ENCODE results near the gene SULT1E1. TPM values are rescaled to one million over a fixed set of nuclear protein-coding genes. Genes with fewer than 3 reads are reported as not detected.

The SULT1E1 gene
- total and polyA plus RNA-seq, 12 donors, result not detected

DNA sequence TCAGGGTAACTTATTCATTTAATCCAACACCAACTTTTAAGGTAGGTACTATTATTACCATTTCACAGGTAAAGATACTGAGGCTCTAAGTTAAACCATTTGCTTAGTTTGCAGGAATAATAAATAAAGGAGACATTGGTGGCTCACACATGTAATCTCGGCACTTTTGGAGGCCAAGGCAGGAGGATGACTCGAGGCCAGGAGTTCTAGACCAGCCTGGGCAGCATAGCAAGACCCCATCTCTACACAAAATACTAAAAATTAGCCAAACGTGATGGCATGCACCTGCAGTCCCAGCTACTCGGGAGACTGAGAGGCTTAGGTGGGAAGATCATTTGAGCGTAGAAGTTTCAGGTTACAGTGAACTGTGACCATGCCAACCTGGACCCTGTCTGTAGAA is 37.7 kb downstream of the SULT1E1 start:
- intact Hi-C loops (cut with DNase I), result no loop called here
- TF ChIP-seq, protein P1, sequence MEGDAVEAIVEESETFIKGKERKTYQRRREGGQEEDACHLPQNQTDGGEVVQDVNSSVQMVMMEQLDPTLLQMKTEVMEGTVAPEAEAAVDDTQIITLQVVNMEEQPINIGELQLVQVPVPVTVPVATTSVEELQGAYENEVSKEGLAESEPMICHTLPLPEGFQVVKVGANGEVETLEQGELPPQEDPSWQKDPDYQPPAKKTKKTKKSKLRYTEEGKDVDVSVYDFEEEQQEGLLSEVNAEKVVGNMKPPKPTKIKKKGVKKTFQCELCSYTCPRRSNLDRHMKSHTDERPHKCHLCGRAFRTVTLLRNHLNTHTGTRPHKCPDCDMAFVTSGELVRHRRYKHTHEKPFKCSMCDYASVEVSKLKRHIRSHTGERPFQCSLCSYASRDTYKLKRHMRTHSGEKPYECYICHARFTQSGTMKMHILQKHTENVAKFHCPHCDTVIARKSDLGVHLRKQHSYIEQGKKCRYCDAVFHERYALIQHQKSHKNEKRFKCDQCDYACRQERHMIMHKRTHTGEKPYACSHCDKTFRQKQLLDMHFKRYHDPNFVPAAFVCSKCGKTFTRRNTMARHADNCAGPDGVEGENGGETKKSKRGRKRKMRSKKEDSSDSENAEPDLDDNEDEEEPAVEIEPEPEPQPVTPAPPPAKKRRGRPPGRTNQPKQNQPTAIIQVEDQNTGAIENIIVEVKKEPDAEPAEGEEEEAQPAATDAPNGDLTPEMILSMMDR (IDR thresholded peaks at IDR 0.05), result no peak
- no peak overlapping the region for H3K4me3 ChIP-seq
- no peaks in the 10 kb centered on the region for H3K27me3 ChIP-seq
- peaks cover 0 to 20% (median 0%) of the 10 kb centered on the region in 11 donors for H3K9me3 ChIP-seq
- H3K4me1 ChIP-seq, result no peaks in the 10 kb centered on the region
- ATAC-seq (no peak), DNase-seq (no peak)
- 83 to 86% methylated on average over 5 of the region's 5 CpGs for WGBS, 2 donors
- no peaks in the 10 kb centered on the region for H3K36me3 ChIP-seq
- H3K27ac ChIP-seq, result no peak overlapping the region

DNA sequence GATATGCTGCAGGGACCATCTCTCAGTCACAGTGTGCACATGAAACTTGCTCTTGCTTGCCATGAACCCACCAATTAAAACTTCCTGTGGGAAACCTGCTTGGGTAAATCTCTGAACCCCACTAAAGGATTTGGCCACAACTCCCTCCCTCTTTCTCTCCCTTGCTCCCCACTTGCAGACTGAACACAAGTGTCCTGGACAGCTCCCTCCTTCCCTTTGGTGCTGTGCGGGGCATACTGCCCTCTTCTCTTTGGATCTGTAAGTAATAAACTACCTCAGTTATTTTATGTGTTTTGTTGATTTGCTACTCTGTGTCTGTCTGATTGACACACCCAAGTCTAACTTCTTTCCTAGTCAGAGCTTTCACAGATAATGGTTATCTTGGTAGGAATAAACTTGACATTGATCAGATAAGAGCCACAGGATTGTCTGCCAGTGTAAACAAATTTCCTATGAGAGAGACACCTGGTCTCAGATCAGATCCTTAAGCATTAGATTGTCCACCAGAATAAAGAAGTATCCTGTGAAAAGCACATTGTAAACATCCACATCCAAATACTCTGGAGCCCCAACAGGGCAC is 41.8 kb downstream of the SULT1E1 start:
- Histone ChIP-seq H3K27ac (no peak overlapping the region), H3K4me1 (no peaks in the 10 kb centered on the region), H3K4me3 (no peak overlapping the region), H3K36me3 (no peaks in the 10 kb centered on the region), H3K9me3 (peaks cover 0 to 5% (median 0%) of the 10 kb centered on the region in 11 donors), H3K27me3 (no peaks in the 10 kb centered on the region)
- WGBS, 2 donors, result 93% methylated on average over 1 of the region's 1 CpG
- ATAC-seq (no peak), DNase-seq (no peak)
- TF ChIP-seq, protein P1 (IDR thresholded peaks at IDR 0.05), result no peak
- intact Hi-C loops (cut with DNase I), result no loop called here

DNA sequence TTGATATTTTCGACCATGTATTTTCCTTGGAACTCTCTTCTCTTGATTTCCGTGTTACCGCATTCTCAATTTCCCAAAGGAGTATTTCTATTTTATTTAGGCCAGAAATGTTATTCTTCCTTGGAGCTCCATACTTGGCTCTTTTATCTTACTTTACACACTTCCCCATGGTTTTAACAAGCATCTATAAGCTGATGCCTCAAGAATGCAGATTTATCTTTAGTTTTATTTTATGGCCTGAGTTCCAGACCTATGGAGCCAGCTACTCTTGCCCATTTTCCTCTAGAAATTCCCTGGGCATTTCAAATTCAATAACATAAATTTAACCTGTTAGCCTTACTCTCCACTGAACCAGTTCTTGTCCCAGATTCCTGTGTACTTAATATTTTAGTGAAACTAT is 43.7 kb downstream of the SULT1E1 start:
- intact Hi-C loops (cut with DNase I), result no loop called here
- Histone ChIP-seq H3K4me3 (no peak overlapping the region), H3K9me3 (no peaks in the 10 kb centered on the region), H3K36me3 (no peaks in the 10 kb centered on the region), H3K4me1 (no peaks in the 10 kb centered on the region), H3K27ac (no peak overlapping the region), H3K27me3 (no peaks in the 10 kb centered on the region)
- WGBS, 2 donors, result 54 to 64% methylated on average over 3 of the region's 3 CpGs
- no peak for DNase-seq
- TF ChIP-seq, protein P1 (IDR thresholded peaks at IDR 0.05), result no peak
- ATAC-seq, result no peak

DNA sequence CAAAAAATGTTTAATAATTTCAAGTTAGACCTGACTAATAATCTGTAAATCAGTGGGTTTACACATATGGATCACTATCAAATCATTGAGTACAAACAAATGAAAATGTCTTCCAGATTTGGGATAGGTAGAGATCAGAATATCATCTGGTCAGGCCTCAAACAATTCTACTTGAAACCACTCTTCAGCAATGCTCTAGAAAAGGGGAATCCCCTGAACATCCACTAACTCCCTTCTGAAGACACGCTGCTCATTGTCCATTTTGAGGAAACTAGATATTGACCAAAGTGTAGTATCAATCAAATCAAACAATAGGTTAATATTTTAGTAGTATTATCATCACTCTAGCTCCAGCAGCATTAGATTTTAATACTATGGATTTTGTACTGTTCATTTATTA is 46.3 kb downstream of the SULT1E1 start:
- WGBS, 2 donors, result 86 to 95% methylated on average over 1 of the region's 1 CpG
- intact Hi-C loops (cut with DNase I), result no loop called here
- ATAC-seq (no peak), DNase-seq (no peak)
- TF ChIP-seq, protein P1 (IDR thresholded peaks at IDR 0.05), result no peak
- Histone ChIP-seq H3K27ac (no peak overlapping the region), H3K4me3 (no peak overlapping the region), H3K9me3 (no peaks in the 10 kb centered on the region), H3K36me3 (no peaks in the 10 kb centered on the region), H3K27me3 (no peaks in the 10 kb centered on the region), H3K4me1 (no peaks in the 10 kb centered on the region)

Data from heart right ventricle (tissue), 16 donors.